Bronchial epithelial cell (primary cell): ENCODE results near the gene HNRNPUL1. TPM values are rescaled to one million over a fixed set of nuclear protein-coding genes. Genes with fewer than 3 reads are reported as not detected.

Experiments used
- DNase-seq: peaks from one replicate; pipeline ENCODE4 v3.0.0-alpha.2; 2010; ENCODE audit warnings: low read depth
- FAIRE-seq: peaks from 2 replicates; lab custom pipeline; 2011; peaks lifted over from hg19 to GRCh38; lab: Jason Lieb, UNC
- H3K27me3 ChIP-seq: 2 replicates; pipeline ENCODE4 v1.5.1; 2011; ENCODE audit warnings: low read length; ENCODE audit not compliant: control insufficient read depth, insufficient read depth
- H3K36me3 ChIP-seq: 2 replicates; pipeline ENCODE4 v1.5.1; 2011; ENCODE audit warnings: low read length; ENCODE audit not compliant: control insufficient read depth, insufficient read depth
- H3K4me3 ChIP-seq: 2 replicates; pipeline ENCODE4 v1.5.1; 2011; ENCODE audit warnings: mild to moderate bottlenecking, low read depth, low read length, control low read depth
- total RNA-seq: library from RNA; depleted of rRNA; stranded (reverse); fragments of >200 nt; gene quantifications from 2 replicates; pipeline ENCODE4 v1.2.1, GENCODE V29; 2014
- TF ChIP-seq, protein P1 (sequence below): IDR thresholded peaks from 2 replicates; pipeline ENCODE4 v1.5.1; 2011; ENCODE audit warnings: mild to moderate bottlenecking, moderate library complexity, low read length, control low read depth, inconsistent platforms; ENCODE audit not compliant: insufficient read depth, severe bottlenecking

Gene HNRNPUL1
- total RNA-seq, 1 donor from 2014 or later: 41.9 TPM

DNA sequence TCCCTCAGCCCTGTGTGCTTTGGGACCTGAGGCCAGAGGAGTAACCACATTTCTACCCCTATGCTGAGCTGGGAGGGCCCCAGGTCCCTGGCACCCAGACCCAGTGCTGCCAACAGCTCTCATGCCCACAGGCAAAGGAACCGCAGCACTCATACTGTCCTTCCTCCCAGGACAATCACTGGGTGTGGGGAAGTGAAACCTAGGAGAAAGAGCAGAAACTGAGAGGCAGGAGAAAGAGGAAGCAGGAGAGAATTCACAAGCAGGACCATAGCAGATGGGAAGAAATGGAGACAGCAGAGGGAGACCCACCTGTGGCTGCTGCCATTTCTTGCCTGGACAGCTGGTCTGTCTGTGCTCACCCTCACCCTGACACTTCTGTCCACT is 64.7 kb downstream of the HNRNPUL1 start:
- TF ChIP-seq, protein P1, sequence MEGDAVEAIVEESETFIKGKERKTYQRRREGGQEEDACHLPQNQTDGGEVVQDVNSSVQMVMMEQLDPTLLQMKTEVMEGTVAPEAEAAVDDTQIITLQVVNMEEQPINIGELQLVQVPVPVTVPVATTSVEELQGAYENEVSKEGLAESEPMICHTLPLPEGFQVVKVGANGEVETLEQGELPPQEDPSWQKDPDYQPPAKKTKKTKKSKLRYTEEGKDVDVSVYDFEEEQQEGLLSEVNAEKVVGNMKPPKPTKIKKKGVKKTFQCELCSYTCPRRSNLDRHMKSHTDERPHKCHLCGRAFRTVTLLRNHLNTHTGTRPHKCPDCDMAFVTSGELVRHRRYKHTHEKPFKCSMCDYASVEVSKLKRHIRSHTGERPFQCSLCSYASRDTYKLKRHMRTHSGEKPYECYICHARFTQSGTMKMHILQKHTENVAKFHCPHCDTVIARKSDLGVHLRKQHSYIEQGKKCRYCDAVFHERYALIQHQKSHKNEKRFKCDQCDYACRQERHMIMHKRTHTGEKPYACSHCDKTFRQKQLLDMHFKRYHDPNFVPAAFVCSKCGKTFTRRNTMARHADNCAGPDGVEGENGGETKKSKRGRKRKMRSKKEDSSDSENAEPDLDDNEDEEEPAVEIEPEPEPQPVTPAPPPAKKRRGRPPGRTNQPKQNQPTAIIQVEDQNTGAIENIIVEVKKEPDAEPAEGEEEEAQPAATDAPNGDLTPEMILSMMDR: no peak
- no peak for FAIRE-seq
- no peak overlapping the region for H3K4me3 ChIP-seq

DNA sequence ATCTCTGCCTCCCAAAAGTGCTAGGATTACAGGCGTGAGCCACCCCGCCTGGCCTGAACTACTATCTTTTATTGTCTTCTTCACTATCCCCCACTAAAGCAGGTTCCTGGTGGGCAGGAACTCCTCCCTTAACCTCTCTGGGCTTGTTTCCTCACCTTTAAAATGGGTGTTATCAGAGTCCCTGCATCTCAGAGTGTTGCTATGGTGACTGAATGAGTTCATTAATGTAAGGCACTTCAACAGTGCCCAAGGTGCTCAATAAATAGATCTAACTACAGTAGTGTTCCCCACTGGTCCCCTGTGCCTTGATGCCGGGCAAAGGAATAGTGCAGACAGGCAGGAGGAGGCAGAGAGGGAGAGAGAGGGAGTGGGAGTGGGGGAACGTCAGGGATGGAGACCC is 66.3 kb downstream of the HNRNPUL1 start:
- no peak overlapping the region for H3K4me3 ChIP-seq
- H3K27me3 ChIP-seq: no peaks in the 10 kb centered on the region
- FAIRE-seq: no peak
- DNase-seq: no peak
- peaks cover 14% of the 10 kb centered on the region for H3K36me3 ChIP-seq
- TF ChIP-seq, protein P1: no peak

More for the DNA sequence above, 64.7 kb downstream of the HNRNPUL1 start:
- peaks cover 9% of the 10 kb centered on the region for H3K36me3 ChIP-seq
- no peaks in the 10 kb centered on the region for H3K27me3 ChIP-seq
- no peak for DNase-seq

DNA sequence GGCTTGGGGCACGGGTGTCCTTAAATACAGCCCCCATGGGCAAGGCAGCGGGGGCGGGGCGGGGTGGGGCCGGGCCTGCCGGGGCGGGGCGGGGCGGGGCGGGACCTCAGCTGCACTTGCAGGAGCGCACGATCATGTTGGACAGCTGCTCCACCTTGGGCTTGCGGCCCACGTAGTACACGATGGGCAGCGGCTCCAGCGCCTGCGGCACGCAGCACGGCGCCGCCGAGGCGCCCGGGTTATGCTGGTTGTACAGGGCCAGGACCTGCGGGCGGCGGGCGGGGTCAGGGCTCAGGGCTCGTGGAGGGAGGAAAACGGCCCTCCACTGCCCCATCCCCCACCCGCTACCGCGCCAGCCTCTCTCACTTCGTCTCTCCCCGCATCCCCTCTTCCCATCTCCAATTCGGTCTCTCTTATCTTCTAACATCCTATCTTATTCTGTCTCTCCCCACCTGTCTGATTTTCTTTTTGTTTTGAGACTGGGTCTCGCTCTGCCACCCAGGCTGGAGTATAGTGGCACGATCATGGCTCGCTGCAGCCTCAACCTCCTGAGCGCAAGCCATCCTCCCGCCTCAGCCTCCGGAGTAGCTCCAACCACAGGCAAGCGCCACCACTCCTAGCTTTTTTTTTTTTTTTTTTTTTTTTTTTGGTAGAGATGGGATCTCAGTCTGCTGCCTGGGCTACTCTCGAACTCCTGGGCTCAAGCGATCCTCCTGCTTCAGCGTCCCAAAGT is 66.9 kb downstream of the HNRNPUL1 start:
- TF ChIP-seq, protein P1: no peak
- FAIRE-seq: no peak
- DNase-seq: no peak
- Histone ChIP-seq H3K4me3 (no peak overlapping the region), H3K36me3 (peaks cover 15% of the 10 kb centered on the region), H3K27me3 (no peaks in the 10 kb centered on the region)

DNA sequence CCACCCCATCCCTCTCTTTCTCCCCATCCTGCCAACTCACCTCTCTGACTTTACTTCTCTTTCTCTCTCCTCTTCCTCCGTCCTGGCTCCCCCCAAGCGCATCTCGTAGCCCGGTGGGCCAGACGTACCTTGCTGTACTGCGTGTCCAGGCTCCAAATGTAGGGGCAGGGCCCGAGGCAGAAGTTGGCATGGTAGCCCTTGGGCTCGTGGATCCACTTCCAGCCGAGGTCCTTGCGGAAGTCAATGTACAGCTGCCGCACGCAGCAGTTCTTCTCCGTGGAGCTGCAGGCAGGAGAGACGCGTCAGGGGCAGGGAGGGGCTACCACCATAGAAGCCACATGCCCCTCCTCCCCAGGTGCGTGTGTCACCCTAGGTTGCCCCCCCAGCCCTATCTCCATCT is 67.8 kb downstream of the HNRNPUL1 start:
- no peak overlapping the region for H3K4me3 ChIP-seq
- H3K36me3 ChIP-seq: peaks cover 15% of the 10 kb centered on the region
- H3K27me3 ChIP-seq: no peaks in the 10 kb centered on the region
- DNase-seq: no peak
- FAIRE-seq: no peak
- TF ChIP-seq, protein P1: no peak

DNA sequence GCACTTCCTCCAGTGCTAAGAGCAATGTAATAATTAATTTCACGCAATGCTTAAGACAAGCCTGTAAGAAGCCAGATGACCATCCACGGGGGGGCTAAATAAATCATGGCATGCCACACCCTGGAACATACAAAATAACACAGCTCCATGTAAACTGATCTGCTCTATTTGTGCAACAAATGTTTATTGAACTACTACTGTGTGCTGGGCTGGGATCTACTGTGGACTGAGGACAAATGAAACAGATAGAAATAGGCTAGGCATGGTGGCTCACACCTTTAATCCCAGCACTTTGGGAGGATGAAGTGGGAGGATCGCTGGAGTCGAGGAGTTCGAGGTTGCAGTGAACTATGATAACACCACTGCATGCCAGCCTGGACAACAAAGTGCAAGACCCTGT is 68.3 kb downstream of the HNRNPUL1 start:
- Histone ChIP-seq H3K36me3 (peaks cover 15% of the 10 kb centered on the region), H3K27me3 (no peaks in the 10 kb centered on the region), H3K4me3 (no peak overlapping the region)
- DNase-seq (no peak), FAIRE-seq (no peak)
- TF ChIP-seq, protein P1: no peak

DNA sequence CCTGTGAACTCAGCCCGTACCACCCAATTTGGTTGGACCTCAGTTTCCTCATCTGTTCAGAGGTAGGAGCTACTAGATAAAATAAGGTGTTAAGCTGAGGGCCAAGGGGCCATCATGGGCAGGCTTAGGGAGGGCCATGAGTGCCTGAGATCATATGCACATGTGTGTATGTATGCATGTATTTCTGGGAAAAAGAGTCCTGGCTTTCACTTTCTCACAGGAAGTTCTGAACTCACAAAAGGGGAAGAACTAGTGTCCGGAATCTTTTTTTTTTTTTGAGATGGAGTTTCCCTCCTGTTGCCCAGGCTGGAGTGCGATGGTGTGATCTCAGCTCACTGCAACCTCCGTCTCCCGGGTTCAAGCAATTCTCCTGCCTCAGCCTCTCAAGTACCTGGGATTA is 70.6 kb downstream of the HNRNPUL1 start:
- TF ChIP-seq, protein P1: no peak
- H3K27me3 ChIP-seq: no peaks in the 10 kb centered on the region
- H3K4me3 ChIP-seq: no peak overlapping the region
- H3K36me3 ChIP-seq: peaks cover 15% of the 10 kb centered on the region
- DNase-seq (no peak), FAIRE-seq (no peak)
